HCT116 (cell line): ENCODE results near the gene TPST1.

Experiments
- CTCF ChIP-seq, 3 experiments: fragments of 200-600 bp in 1 of 3; sonication (generic) in 1 of 3; IDR thresholded peaks in 2 of 3; conservative IDR thresholded peaks in 1 of 3; 2 replicates each; pipeline ENCODE4 v1.5.1; 2012 to 2017; ENCODE audit warnings: low read depth in 2 of 3, low read length in 2 of 3, antibody characterized with exemption in 1 of 3, borderline replicate concordance in 1 of 3, control low read depth in 1 of 3, mild to moderate bottlenecking in 1 of 3, mixed read lengths in 1 of 3, mixed run types in 1 of 3, moderate library complexity in 1 of 3; ENCODE audit not compliant: insufficient read depth in 1 of 3
- ELF1 ChIP-seq: IDR thresholded peaks from 2 replicates; pipeline ENCODE4 v1.6.1; 2012; ENCODE audit warnings: low read depth, borderline replicate concordance
- EZH2 ChIP-seq: fragments of 200-600 bp; sonication (generic); IDR thresholded peaks from 2 replicates; pipeline ENCODE4 v1.6.1; 2017; ENCODE audit warnings: antibody characterized with exemption, mixed run types
- EZH2phosphoT487 ChIP-seq: fragments of 200-600 bp; IDR thresholded peaks from 2 replicates; pipeline ENCODE4 v1.6.1; 2018; ENCODE audit warnings: antibody characterized with exemption, borderline replicate concordance
- MAX ChIP-seq: IDR thresholded peaks from 2 replicates; pipeline ENCODE4 v1.6.1; 2012
- POLR2A ChIP-seq: IDR thresholded peaks from 2 replicates; pipeline ENCODE4 v1.7.0; 2011; ENCODE audit warnings: borderline replicate concordance; ENCODE audit not compliant: insufficient read depth, insufficient read length; ENCODE audit errors: extremely low read depth
- POLR2AphosphoS5 ChIP-seq: IDR thresholded peaks from 2 replicates; pipeline ENCODE4 v1.6.1; 2011; ENCODE audit warnings: mild to moderate bottlenecking, low read depth, low read length, moderate library complexity
- RAD21 ChIP-seq: IDR thresholded peaks from 2 replicates; pipeline ENCODE4 v1.6.1; 2012; ENCODE audit warnings: low read depth, mild to moderate bottlenecking
- REST ChIP-seq: IDR thresholded peaks from 2 replicates; pipeline ENCODE4 v1.6.1; 2012; ENCODE audit warnings: low read depth
- SIN3A ChIP-seq: IDR thresholded peaks from 2 replicates; pipeline ENCODE4 v1.6.1; 2012; ENCODE audit warnings: low read depth
- SP1 ChIP-seq: IDR thresholded peaks from 2 replicates; pipeline ENCODE4 v1.6.1; 2012; ENCODE audit warnings: low read depth
- TCF7L2 ChIP-seq: IDR thresholded peaks from 2 replicates; pipeline ENCODE4 v1.7.0; 2011; ENCODE audit warnings: borderline replicate concordance, inconsistent platforms; ENCODE audit not compliant: insufficient read depth, insufficient read length; ENCODE audit errors: extremely low read depth
- ZBTB33 ChIP-seq: IDR thresholded peaks from 2 replicates; pipeline ENCODE4 v1.6.1; 2011; ENCODE audit warnings: mild to moderate bottlenecking, low read length, moderate library complexity; ENCODE audit not compliant: insufficient replicate concordance; ENCODE audit errors: extremely low read depth
- TF ChIP-seq, protein P1 (sequence below): IDR thresholded peaks from 2 replicates; pipeline ENCODE4 v1.6.1; 2012

- TF ChIP-seq CTCF (IDR thresholded peaks at IDR 0.05 in 2 of 3, conservative IDR thresholded peaks at IDR 0.05 in 1 of 3; ENCODE audit: borderline replicate concordance in 1 of 3, insufficient read depth in 1 of 3, low read depth in 2 of 3, low read length in 2 of 3) (no peak), ZBTB33 (no peak), SP1 (no peak), RAD21 (no peak), POLR2A (no peak), MAX (no peak), SIN3A (no peak), EZH2 (no peak), POLR2AphosphoS5 (no peak), ELF1 (no peak), TCF7L2 (no peak), EZH2phosphoT487 (no peak), REST (no peak)
- TF ChIP-seq, protein P1, sequence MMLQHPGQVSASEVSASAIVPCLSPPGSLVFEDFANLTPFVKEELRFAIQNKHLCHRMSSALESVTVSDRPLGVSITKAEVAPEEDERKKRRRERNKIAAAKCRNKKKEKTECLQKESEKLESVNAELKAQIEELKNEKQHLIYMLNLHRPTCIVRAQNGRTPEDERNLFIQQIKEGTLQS, result no peak
These were observed 14.7 kb upstream of the TPST1 start for GRCh38 chr7:66190504-66190857.
